NOMO-1 treated with dmso at 0.1 percent for 144 hours (cell line): ENCODE results near the gene GANC.

ENCODE experiments used
- DNase-seq: peaks from one replicate; lab custom pipeline; 2025; ENCODE audit not compliant: unreplicated experiment; lab: John Stamatoyannopoulos, UW

The GANC gene

DNA sequence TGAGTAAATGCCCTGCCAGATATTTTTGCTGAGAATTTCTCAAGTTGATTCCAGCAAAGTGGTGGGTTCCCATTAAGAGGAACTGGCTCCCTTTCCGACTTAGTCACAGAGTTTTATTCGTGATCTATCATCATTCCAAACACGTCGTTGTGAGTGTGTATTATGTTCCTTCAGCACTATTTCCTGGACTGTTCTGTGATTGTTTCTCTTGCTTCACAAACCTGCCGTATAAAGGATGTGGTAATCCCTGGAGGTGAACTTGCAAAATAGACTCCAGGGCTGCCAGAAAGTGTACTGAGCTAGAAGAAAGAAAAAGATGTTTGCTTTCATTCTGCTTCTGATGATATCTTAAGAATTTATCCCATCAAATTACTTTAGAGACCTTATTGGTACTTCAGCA is 71.8 kb downstream of the GANC start:
- DNase-seq: peak; percentile 10

GRCh38 chr15:42345504-42345903 is 72.5 kb downstream of the GANC start:
- DNase-seq: no peak

DNA sequence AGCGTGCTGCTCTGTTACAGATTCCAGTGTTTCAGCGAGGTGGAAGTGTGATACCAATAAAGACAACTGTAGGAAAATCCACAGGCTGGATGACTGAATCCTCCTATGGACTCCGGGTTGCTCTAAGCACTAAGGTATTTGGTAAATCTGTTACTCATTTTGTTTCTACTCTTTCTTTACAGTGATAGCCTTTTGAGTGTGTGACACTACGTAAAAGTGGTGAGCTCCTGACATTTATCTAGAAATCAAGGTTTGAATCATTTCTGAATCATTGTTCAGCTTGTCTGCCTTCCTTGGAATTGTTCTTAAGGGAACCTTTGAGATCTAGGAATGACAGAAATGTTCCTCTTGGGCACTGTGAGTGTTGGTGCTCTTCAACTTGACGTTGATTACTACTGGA is 75.1 kb downstream of the GANC start:
- no peak for DNase-seq

GRCh38 chr15:42349186-42349585 is 76.2 kb downstream of the GANC start:
- DNase-seq: no peak

DNA sequence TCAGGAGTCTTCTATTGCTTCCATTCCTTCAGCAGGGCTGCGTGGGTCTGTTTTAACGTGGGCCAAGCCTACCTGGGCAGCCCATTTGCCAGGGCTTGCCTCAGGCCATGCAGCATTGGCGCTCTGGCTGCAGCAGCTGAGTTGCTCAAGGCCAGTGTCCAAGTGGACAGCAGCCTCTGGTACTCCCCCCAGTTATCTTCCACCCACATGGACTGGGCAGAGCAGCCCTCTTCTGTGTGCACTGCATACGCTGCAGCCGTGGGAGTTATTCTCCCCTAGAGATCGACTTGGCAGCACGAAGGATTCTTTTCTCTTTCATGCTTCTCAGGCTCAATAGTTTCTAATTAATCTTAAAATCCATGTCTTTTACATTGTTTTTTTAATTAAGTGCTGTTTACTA is 79.4 kb downstream of the GANC start:
- no peak for DNase-seq

DNA sequence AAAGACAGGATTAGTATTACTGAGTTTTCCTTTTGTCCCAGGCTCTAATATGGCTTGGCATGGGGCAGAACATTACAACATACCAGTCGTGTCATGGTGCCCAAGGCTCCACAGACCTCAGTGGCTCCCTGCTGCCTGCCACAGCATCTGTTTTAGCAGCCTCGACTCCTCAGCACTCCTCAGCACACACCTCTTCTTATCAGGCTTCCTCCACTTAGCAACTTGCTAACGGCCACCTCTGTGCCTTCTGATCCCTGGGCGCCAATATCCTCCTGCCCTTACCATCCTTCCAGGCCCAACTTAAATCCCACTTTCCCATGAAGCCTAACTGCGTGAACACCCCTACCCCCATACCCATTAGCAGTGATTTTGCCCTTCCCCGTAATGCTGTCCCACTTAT is 80.1 kb downstream of the GANC start:
- DNase-seq: no peak

- DNase-seq: no peak
Observed at GRCh38 chr15:42354824-42355223, 81.8 kb downstream of the GANC start.

- no peak for DNase-seq
Observed at GRCh38 chr15:42355291-42355690, 82.3 kb downstream of the GANC start.

DNA sequence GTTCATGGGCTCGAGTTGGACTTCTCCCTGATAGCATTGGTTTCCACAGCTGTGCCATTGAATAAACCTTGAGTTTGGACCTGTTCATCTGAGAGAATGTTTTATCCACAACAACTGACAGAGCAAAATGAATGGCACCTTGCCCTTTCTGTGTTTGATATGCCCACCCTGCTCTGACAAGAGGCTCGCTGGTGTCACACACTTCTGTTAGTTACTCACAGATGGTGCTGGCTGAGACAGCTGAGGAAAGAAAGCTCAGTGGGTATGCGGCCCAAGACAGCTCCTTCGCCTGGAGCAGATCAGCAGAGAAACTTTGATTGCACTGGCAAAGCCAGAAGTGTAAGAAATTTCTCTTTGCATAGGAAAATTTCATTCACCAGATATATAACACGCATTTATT is 83.8 kb downstream of the GANC start:
- DNase-seq: no peak

DNA sequence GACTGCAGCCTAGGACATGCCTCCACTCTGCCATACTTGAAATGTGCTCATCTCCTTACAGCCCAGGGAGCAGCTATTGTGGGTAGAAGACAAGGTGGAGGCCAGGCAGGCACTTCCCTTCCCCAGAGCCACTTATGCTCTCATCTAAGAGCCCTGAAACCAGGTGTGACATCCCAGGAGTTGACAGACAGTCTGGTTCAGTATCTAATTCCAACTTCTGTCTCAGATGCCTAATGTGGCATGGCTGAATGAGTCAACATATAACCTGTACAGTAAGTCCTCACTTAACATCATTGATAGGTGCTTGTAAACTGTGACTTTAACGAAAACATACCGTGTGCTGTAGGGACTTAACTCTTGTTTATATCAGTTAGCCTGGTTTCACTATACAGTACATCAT is 85.1 kb downstream of the GANC start:
- DNase-seq: no peak

GRCh38 chr15:42359249-42359648 is 86.2 kb downstream of the GANC start, which contains the start of gene CAPN3:
TSS of gene CAPN3 (plus strand) at chr15:42359501. CDS start at chr15:42359806, 305 bp downstream.
- DNase-seq: no peak

- DNase-seq: no peak
Observed at GRCh38 chr15:42359985-42360384, 87.0 kb downstream of the GANC start.

DNA sequence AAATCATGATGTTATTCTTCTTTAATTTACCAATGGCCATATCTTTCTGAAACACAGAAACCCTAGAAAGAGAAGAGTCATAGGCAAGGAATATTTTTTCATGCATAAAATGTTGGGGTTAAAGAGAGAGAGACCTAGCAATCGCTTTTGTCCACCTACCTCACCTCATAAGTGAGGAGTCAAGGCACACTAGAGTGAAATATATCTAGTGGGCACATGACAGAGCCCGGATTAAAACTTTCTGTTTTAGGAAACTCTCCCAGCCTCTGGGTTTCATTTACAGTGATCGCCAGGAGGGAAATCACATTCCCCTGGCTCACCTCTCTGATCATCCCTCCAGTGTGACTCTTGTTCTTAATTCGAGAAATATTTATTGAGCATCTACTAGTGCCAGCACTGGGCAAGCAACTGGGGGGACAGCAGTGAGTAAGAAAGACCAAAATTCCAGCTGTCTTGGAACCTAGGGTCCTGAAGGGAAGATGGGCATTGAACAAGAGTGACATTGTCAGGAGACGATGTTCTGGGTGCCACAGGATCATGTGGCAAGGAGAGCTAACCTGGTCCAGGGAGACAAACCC is 87.6 kb downstream of the GANC start:
- no peak for DNase-seq

- no peak for DNase-seq
Observed at GRCh38 chr15:42363487-42363886, 90.5 kb downstream of the GANC start.

GRCh38 chr15:42363942-42364341 is 90.9 kb downstream of the GANC start:
- no peak for DNase-seq

DNA sequence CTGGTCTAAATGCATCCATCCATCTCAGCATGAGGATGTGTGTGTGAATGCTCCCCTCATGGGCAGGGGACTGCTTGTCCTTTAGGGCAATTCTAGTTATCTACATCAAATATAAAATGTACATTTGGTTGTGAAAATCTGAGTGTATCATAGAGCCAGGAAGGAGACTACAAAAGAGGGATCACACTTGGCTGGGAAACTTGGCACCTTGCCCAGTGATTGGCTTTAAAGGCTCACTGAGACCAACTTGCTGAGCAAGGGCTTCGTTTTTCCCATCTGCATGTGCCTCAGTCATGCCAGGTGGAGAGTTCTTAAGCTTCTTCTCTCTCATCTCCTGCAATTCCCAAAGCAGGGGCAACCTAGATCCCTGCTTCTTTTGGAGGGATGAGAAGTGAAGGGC is 91.5 kb downstream of the GANC start:
- DNase-seq: no peak

DNA sequence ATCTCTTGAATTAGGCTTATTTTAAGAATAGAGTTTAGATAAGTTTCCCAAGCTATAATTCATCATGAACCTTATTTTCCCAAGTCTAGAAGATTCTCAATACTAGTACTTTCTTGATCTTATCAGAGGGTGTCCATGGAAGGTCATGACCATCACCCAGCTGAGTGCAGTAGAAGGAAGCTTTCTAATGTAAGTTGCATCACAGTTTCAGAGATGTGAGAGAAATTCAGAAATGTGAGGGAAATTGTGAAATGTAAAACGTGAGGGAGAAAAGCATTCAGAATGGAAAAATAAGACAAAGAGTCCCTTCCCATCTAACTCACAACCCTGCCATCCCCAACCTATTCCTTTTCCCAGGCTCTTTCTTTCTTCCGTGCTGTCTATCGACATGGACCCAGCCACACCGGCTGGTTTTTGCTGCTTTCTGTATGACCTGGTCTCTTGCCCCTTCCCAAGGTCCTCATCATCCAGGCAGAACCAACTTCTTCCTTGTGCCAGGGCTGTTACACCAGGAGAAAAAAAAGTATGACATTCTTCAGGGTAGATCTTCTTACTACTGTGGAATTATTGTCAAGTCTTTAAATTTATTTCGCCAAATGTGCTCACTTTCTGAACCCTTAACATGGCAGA is 93.0 kb downstream of the GANC start:
- no peak for DNase-seq

DNA sequence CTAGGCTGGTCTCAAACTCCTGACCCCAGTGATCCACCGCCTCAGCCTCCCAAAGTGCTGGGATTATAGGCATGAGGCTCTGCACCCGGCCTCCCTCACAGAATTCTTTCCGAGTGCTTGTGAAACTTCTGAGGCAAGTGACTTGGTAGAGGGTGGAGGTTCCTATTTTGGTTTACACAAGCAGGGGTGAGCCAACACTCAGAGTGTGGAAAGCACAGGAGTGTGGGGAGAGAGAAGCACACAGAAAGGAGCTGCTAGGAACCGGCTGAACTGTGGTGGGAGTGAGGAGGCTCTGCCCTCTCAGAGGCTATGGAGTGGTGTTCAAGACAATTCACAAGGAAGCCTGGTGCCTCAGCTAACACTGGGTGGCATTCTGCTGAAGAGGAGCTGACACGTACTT is 94.0 kb downstream of the GANC start:
- peak; percentile 73 for DNase-seq

DNA sequence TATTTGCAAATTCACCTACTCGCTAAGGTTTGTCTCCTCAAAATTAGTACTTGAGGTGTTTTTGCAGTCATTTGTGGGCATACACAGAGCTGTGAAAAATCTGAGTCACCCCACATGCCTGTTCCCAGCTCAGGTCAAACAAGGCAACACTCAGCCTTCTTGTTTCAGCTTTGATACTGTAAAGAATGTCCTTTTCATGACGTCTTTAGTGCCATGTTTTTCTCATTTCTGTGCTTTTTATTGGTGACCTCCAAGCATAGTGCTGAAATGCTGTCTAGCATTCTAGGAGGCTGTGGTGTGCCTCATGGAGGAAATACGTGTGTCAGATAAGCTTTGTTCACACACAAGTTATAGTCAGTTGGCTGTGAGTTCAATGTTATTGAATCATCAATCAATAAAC is 95.1 kb downstream of the GANC start:
- no peak for DNase-seq

- DNase-seq: no peak
Observed at GRCh38 chr15:42371096-42371495, 98.1 kb downstream of the GANC start.

GRCh38 chr15:42373274-42373673 is 100.3 kb downstream of the GANC start:
- DNase-seq: no peak

GRCh38 chr15:42373936-42374335 is 100.9 kb downstream of the GANC start:
- DNase-seq: no peak

DNA sequence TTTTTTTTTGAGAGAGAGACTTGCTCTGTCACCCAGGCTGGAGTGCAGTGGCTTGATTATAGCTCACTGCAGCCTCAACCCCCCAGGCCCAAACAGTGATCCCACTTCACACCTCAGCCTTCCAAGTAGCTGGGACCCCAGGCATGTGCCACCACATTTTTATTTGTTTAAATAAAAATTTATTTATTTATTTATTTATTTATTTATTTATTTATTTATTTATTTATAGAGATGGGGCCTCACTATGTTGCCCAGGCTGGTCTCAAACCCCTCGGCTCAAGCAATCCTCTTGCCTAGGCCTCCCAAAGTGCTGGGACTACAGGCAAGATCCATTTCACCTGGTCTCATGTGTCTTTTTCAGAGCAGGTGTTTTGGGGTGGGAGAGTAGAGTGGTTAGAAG is 101.8 kb downstream of the GANC start:
- DNase-seq: no peak
